A673 (cell line): ENCODE results near the gene ACSL6. TPM values are rescaled to one million over a fixed set of nuclear protein-coding genes. Genes with fewer than 3 reads are reported as not detected.

Experiments used
- BruUV-seq: library from RNA; stranded (reverse); fragments of 400-500 nt; replicated peaks from 2 replicates; lab custom pipeline; 2021; lab: Mats Ljungman, UMichigan
- CTCF ChIA-PET: fragments of 300-600 bp; sonication (Branson Sonifier 250); formaldehyde crosslinking; loops from one replicate; lab custom pipeline; 2022; ENCODE audit warnings: antibody characterized with exemption; lab: Charles Lee
- POLR2A ChIA-PET: fragments of 300-600 bp; sonication (Branson Sonifier 250); formaldehyde crosslinking; loops from one replicate; lab custom pipeline; 2022; ENCODE audit warnings: antibody characterized with exemption; ENCODE audit not compliant: low non-redundant PET; lab: Charles Lee
- DNase-seq: peaks from one replicate; pipeline ENCODE4 v3.0.0-alpha.2; 2015; ENCODE audit warnings: low spot score
- H3K27ac ChIP-seq: fragments of 200-600 bp; sonication (generic); 2 replicates; pipeline ENCODE4 v1.5.1; 2016; ENCODE audit warnings: mixed run types, low read depth, mild to moderate bottlenecking, mixed read lengths, antibody characterized with exemption, low read length; ENCODE audit not compliant: poor library complexity, severe bottlenecking
- H3K27me3 ChIP-seq: fragments of 200-600 bp; sonication (generic); replicated peaks from 2 replicates; pipeline ENCODE4 v1.6.1; 2017; ENCODE audit warnings: mixed run types, low read depth, mild to moderate bottlenecking, mixed read lengths, antibody characterized with exemption, low read length; ENCODE audit not compliant: insufficient read depth, poor library complexity
- H3K36me3 ChIP-seq: fragments of 200-600 bp; sonication (generic); 2 replicates; pipeline ENCODE4 v1.6.1; 2016; ENCODE audit warnings: mixed run types, mild to moderate bottlenecking, mixed read lengths, antibody characterized with exemption, low read length; ENCODE audit not compliant: insufficient read depth, poor library complexity, severe bottlenecking
- H3K4me1 ChIP-seq: fragments of 200-600 bp; sonication (generic); 2 replicates; pipeline ENCODE4 v1.6.1; 2017; ENCODE audit warnings: mixed run types, mild to moderate bottlenecking, mixed read lengths, antibody characterized with exemption, low read length; ENCODE audit not compliant: insufficient read depth, poor library complexity, severe bottlenecking
- H3K4me3 ChIP-seq: fragments of 200-600 bp; sonication (generic); 2 replicates; pipeline ENCODE4 v1.5.1; 2016; ENCODE audit warnings: low read depth, mixed run types, mild to moderate bottlenecking, mixed read lengths, low read length; ENCODE audit not compliant: poor library complexity, severe bottlenecking
- H3K9me3 ChIP-seq: fragments of 200-600 bp; sonication (generic); 2 replicates; pipeline ENCODE4 v1.6.1; 2016; ENCODE audit warnings: mixed run types, low read depth, mild to moderate bottlenecking, mixed read lengths, antibody characterized with exemption, low read length; ENCODE audit not compliant: poor library complexity, severe bottlenecking
- EZH2 ChIP-seq: fragments of 200-600 bp; sonication (generic); IDR thresholded peaks from 2 replicates; pipeline ENCODE4 v1.6.1; 2017; ENCODE audit warnings: borderline replicate concordance, low read depth, mild to moderate bottlenecking, mixed read lengths, antibody characterized with exemption, low read length; ENCODE audit not compliant: poor library complexity, severe bottlenecking
- intact Hi-C: fragments of 100-400 bp; cut with micrococcal nuclease; formaldehyde crosslinking; loops from one replicate; pipeline ENCODE4 v1.10.0; 2022; ENCODE audit not compliant: unreplicated experiment
- total RNA-seq: library from RNA; stranded (reverse); gene quantifications from 2 replicates; pipeline ENCODE4 v1.2.3, GENCODE V29; 2021
- TF ChIP-seq, protein P1 (sequence below): fragments of 300-800, 200-600 bp; sonication (generic); conservative IDR thresholded peaks from 2 replicates; pipeline ENCODE4 v1.5.1; 2017; ENCODE audit warnings: low read depth, mild to moderate bottlenecking, antibody characterized with exemption, low read length, moderate library complexity, mixed read lengths

Gene ACSL6
- total RNA-seq, 1 experiment from 2014 or later: not detected

DNA sequence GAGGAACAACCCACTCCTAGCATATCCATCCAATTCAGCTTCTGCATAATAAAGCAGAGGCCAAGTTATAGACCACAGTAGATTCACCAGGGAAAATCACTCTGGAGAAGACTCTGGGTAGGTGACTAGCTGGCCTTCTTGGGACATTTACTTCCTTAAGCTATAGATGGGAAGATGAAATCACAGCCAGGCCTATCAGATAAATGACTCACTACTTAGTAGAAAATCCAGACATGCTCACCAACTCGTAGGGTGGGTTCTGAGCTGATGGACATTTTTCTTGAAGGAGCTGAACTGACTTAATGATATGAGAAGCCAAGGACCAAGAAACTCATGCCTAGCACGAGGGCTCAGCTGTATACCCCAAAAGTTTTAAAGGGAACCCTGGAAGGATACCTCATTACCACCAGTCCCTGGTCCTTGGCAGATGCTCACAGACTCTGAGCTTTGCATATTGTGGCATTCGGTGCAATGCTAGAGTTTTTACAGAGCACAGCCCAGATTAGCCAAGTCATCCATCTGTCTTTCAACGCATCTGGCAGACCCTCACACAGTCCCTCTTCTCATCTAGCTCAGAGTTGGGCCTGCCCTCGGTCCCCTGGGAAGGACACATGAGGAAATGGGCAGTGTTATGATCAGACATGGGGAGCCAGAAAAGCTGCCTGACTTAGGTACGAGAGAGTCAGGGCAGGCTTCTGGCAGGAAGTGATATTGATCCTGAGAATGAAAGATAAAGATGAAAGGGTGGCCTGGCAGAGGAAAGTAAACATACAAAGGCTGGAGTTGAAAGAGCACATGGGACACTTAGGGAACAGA lies 15.0 kb downstream of the ACSL6 start:
- intact Hi-C loops: no loop called here
- TF ChIP-seq, protein P1, sequence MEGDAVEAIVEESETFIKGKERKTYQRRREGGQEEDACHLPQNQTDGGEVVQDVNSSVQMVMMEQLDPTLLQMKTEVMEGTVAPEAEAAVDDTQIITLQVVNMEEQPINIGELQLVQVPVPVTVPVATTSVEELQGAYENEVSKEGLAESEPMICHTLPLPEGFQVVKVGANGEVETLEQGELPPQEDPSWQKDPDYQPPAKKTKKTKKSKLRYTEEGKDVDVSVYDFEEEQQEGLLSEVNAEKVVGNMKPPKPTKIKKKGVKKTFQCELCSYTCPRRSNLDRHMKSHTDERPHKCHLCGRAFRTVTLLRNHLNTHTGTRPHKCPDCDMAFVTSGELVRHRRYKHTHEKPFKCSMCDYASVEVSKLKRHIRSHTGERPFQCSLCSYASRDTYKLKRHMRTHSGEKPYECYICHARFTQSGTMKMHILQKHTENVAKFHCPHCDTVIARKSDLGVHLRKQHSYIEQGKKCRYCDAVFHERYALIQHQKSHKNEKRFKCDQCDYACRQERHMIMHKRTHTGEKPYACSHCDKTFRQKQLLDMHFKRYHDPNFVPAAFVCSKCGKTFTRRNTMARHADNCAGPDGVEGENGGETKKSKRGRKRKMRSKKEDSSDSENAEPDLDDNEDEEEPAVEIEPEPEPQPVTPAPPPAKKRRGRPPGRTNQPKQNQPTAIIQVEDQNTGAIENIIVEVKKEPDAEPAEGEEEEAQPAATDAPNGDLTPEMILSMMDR: no peak
- no peak for TF ChIP-seq EZH2
- POLR2A ChIA-PET: no interaction called here
- no peak for DNase-seq
- Histone ChIP-seq H3K4me3 (no peak overlapping the region), H3K27ac (no peak overlapping the region), H3K4me1 (no peaks in the 10 kb centered on the region), H3K9me3 (no peaks in the 10 kb centered on the region), H3K36me3 (no peaks in the 10 kb centered on the region), H3K27me3 (no peaks in the 10 kb centered on the region)
- BruUV-seq: no TSS peak
- CTCF ChIA-PET: no interaction called here

DNA sequence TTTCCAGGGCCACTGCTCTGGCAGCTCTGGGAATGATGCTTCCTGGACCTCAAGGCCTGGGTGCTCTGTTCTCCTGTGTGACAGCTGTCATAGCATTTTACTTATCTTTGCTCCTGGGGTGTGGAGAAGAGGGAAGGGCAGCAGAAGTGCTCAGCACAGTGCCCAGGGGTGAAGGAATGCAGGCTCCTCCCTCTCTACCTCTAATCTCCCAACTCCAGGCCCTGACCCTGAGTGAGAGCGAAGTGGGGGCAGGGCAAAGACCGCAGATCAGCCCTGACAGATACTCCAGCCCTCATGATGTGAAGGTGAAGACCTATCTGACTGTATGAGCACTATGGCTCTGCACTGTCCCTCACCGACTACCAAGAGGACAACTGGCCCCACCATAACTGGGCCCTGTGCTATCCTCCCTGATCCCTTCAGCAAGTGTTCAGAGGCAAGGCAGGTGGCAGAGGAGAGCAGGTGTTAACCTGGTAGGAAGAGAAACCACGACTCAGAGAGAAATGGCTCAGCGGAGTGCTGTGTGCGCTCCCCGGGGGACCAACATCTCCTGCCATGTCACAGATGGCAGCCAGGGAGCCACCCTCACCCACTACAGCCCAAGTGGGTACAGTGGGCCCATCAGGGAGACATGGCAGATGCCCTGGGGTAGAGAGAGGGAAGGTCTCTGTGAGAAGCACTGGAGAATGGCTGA lies 16.8 kb downstream of the ACSL6 start:
- Histone ChIP-seq H3K27ac (no peak overlapping the region), H3K4me1 (no peaks in the 10 kb centered on the region), H3K36me3 (no peaks in the 10 kb centered on the region), H3K27me3 (no peaks in the 10 kb centered on the region), H3K4me3 (no peak overlapping the region), H3K9me3 (no peaks in the 10 kb centered on the region)
- BruUV-seq: no TSS peak
- TF ChIP-seq EZH2: no peak
- TF ChIP-seq, protein P1: no peak
- ChIA-PET POLR2A (no interaction called here), CTCF (no interaction called here)
- intact Hi-C loops: no loop called here
- DNase-seq: no peak

DNA sequence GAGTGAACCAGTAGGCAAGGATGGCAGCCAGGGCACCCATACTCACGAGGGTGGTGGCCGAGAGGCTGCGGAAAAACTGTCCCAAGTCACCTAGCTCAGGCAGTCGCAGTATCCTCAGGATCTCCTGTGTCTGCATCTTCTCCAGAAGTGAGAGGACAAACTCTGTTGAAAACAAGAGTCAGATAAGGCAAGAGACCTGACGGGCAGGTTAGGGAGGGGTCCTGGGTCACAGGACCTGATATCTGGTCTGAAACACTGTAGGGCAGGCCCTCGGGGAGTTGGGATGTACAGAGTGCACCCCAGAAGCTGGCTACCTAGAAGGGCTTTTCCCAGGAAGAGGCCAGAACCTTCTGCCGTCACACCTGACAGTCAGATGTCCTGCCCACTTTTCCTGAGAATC lies 17.4 kb downstream of the ACSL6 start:
- no peak for TF ChIP-seq EZH2
- H3K27ac ChIP-seq: no peak overlapping the region
- intact Hi-C loops: no loop called here
- CTCF ChIA-PET: no interaction called here
- no peaks in the 10 kb centered on the region for H3K36me3 ChIP-seq
- no peak for DNase-seq
- no TSS peak for BruUV-seq
- H3K4me1 ChIP-seq: no peaks in the 10 kb centered on the region
- H3K4me3 ChIP-seq: no peak overlapping the region
- H3K9me3 ChIP-seq: no peaks in the 10 kb centered on the region
- H3K27me3 ChIP-seq: no peaks in the 10 kb centered on the region
- POLR2A ChIA-PET: no interaction called here
